Activated CD4-positive, CD25-positive, alpha-beta regulatory T cell treated with anti-CD3 and anti-CD28 coated beads, Interleukin-2, amount 50 U/mL, for 16 hours (primary cell): ENCODE measurements around the gene SPAG7.
"Not testable (repeated sequence)": the region's sequence is repeated elsewhere in the genome, so short reads cannot be mapped to it uniquely, and the experiment has no call there.

Experiments
- DNase-seq: peaks from one replicate; pipeline ENCODE4 v3.0.0-alpha.2; 2020; ENCODE audit warnings: low read depth, low spot score

SPAG7 gene

GRCh38 chr17:4938069-4938491 lies 29.5 kb downstream of the SPAG7 start:
- DNase-seq = no peak

- DNase-seq = no peak
Measured at GRCh38 chr17:4937553-4937952, 30.1 kb downstream of the SPAG7 start.

GRCh38 chr17:4936436-4936835 lies 31.2 kb downstream of the SPAG7 start:
- no peak for DNase-seq

- DNase-seq = no peak
Measured at GRCh38 chr17:4935650-4936049, 32.0 kb downstream of the SPAG7 start.

GRCh38 chr17:4934173-4934979 lies 33.2 kb downstream of the SPAG7 start:
- no peak for DNase-seq

GRCh38 chr17:4933646-4934045 lies 34.0 kb downstream of the SPAG7 start:
- DNase-seq = no peak

- DNase-seq = no peak
Measured at GRCh38 chr17:4932756-4933155, 34.9 kb downstream of the SPAG7 start.

GRCh38 chr17:4931963-4932362 lies 35.7 kb downstream of the SPAG7 start, which contains the start of gene GP1BA:
GP1BA (plus strand) TSS chr17:4932277; CDS start chr17:4932605, 328 bp downstream.
- no peak for DNase-seq

- no peak for DNase-seq
Measured at GRCh38 chr17:4928881-4929280, 38.7 kb downstream of the SPAG7 start.

GRCh38 chr17:4926577-4927335 lies 40.9 kb downstream of the SPAG7 start:
- not testable (repeated sequence) for DNase-seq

GRCh38 chr17:4921320-4921719 lies 46.3 kb downstream of the SPAG7 start:
- no peak for DNase-seq

- no peak for DNase-seq
Measured at GRCh38 chr17:4920351-4921048, 47.1 kb downstream of the SPAG7 start.

GRCh38 chr17:4919511-4920047 lies 48.0 kb downstream of the SPAG7 start:
- no peak for DNase-seq

GRCh38 chr17:4914551-4914950 lies 53.1 kb downstream of the SPAG7 start:
- not testable (repeated sequence) for DNase-seq

- no peak for DNase-seq
Measured at GRCh38 chr17:4913994-4914393, 53.6 kb downstream of the SPAG7 start.
